Fibroblast of mammary gland (primary cell): ENCODE results near the gene DNAL1.

ENCODE experiments used
- DNase-seq: peaks from one replicate; pipeline ENCODE4 v3.0.0-alpha.2; 2010; ENCODE audit warnings: low read depth
- H3K4me3 ChIP-seq: 2 replicates; pipeline ENCODE4 v1.5.1; 2011; ENCODE audit warnings: low read depth, mild to moderate bottlenecking, low read length, moderate library complexity; ENCODE audit not compliant: control insufficient read depth
- TF ChIP-seq, protein P1 (sequence below): conservative IDR thresholded peaks from 2 replicates; pipeline ENCODE4 v1.5.1; 2011; ENCODE audit warnings: low read depth, low read length, inconsistent platforms; ENCODE audit not compliant: control insufficient read depth, insufficient read depth

Gene DNAL1

DNA sequence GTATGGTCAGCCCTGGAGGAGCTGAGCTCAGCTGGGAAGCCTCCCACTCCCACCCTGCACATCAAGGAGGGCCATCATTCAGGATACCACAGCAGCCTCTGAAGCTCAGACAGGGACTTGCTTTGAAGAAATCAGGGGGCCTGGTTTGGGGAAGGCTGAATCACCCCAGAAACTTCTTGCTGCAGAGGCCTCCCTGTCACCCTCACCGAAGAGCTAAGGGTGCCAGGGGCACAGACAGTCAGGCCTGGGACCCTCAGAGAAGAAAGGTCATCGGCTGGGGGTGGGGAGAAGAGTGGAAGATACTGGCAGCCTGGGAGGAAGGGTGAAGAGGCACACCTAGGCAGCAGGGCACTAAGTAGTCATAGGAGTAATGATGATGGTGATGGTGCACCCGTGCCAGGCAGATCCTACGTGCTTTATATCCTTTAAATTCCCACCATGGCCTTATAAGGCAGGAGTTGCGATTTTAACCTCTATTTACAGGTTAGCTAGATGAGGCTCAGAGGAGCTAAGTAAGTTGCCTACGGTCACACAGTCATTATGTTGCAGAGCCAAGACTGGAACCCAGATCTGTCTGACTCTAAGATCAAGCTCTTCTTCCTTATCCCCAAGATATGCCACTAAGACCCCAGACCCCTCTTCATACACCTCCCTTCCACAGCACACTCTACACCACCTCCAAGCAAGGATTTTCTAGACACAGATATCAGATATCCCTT is 97.9 kb downstream of the DNAL1 start:
- TF ChIP-seq, protein P1, sequence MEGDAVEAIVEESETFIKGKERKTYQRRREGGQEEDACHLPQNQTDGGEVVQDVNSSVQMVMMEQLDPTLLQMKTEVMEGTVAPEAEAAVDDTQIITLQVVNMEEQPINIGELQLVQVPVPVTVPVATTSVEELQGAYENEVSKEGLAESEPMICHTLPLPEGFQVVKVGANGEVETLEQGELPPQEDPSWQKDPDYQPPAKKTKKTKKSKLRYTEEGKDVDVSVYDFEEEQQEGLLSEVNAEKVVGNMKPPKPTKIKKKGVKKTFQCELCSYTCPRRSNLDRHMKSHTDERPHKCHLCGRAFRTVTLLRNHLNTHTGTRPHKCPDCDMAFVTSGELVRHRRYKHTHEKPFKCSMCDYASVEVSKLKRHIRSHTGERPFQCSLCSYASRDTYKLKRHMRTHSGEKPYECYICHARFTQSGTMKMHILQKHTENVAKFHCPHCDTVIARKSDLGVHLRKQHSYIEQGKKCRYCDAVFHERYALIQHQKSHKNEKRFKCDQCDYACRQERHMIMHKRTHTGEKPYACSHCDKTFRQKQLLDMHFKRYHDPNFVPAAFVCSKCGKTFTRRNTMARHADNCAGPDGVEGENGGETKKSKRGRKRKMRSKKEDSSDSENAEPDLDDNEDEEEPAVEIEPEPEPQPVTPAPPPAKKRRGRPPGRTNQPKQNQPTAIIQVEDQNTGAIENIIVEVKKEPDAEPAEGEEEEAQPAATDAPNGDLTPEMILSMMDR: no peak
- DNase-seq: no peak
- no peak overlapping the region for H3K4me3 ChIP-seq

DNA sequence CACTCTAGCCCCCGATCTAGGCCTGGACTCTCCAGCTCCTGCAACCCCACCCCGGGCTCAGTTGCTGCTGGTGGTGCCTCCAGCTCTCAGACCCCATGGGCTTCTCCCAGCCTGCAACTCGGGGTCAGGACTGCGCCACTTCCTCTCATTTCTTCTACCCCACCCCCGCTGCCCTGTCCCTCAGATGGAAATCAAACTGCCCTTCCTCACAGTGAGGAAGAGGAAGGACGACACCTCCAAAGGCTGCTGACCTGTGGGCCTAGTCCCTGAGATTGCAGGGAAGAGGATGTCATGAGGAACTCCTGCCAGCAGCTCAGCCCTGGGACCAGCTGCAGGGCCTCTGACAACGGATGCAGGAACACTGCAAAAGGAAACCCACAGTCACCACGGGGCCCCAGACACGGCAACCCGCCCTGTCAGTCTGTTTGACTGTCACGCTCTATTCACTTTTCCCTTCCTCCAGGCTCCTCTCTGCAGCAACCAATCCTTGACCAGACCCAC is 98.7 kb downstream of the DNAL1 start:
- TF ChIP-seq, protein P1: no peak
- no peak for DNase-seq
- H3K4me3 ChIP-seq: no peak overlapping the region

DNA sequence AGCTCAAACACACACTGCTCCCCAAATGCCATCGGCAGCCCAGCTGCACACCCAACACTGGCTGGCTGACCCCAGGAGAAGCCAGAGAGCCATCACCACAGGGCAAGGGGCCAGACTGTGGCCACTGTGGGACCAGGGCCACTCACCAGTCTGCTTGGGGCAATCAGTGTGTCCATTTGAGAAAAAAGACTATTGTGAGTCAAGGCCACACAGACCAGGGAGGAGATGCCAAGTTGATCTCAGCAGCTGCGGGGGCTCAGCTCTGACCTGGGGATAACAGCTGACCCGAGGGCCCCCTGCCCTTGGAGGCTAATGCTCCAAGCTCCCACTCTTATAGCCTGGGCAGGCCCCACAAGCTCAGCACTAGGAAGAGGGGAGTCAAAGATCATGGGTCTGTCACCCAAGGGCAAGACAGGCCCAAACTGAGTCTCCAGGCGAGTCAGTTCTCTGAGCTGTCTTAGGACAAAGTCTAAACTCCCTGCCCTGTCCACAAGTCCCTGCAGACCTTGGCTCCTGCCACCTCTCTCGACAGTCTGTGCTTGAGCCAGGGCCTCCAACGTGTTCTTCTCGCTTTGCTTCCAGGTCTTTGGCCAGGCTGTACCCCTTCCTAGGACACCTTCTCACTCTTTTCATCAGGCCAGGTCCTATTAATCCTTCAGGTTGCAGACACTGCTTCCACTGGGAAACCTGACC is 99.5 kb downstream of the DNAL1 start:
- DNase-seq: no peak
- H3K4me3 ChIP-seq: no peak overlapping the region
- TF ChIP-seq, protein P1: no peak

DNA sequence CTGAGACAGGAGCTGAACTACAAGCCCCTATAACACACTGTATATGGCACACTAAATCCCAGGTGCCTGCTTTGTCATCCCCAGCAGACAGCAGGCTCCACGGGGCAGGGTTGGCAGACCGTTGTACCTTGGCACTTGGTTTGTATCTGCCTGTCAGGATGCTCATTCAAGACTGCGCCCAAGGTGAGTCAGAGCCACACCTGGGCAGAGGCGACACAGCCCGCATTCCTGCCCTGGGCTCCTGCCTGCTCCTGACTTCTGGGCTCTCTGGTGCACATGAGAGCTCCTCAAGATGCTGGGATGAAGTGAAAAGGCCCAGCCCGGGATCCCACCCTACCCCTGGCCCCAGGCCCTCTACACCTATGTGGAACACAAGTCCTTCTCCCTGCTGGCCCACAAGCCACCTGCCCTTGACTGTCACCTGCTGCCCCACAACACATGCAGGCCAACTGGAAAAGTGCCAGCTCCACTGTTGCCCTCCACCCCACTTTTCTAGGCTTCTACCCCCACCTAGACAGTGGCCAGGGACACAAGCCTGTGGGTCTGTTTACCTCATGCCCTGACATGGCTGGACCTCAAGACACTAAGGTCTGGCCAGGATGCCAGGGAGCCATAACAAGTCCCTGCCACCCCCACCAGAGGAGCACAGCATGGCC is 100.2 kb downstream of the DNAL1 start:
- H3K4me3 ChIP-seq: no peak overlapping the region
- DNase-seq: no peak
- TF ChIP-seq, protein P1: no peak

DNA sequence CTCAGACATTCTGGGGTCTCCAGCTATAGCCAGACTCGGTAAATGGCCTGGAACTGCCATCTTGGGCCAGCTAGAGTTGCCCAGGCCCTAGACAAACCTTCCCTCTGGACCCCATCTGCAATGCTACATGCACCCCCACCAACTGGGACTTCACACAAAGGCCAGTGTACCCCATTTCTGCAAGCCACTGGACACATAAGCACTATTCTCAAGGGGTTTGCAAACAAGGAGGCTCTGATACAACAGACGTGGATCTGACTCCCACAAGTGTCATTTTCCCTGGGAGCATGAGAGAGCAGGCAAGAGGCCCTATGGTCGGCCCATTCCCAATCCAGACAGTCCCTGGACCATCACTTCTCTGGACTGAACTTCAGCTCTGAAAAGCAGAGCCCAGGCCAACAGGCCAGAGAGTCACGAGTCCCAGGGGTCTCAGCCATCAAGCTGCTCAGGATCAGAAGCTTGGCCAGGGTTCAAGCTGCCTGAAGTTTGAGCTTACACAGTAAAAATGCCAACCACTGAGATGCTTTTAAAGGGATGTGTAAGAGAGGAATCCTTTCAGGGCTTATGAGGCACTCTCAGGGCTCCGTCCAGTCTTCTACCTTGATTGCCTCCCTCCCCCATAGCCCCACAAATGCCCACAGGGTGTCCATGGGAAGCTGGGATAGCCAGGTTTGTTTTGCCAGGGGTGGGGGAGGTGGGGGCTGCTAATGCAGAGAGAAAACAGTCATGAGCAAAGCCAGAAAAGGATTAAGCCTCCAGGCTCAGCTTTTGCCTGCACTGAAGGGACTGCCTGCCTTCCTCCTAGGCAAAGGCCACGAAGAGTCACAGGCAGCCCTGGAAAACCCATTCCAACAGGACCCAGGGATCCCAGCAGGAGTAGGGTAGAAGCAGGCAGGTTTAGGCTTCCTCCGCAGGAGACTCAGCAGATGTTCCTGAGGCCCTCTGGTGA is 101.1 kb downstream of the DNAL1 start:
- DNase-seq: no peak
- TF ChIP-seq, protein P1: no peak
- H3K4me3 ChIP-seq: no peak overlapping the region
